ENCODE results near the gene TP63. TPM values are rescaled to one million over a fixed set of nuclear protein-coding genes. Genes with fewer than 3 reads are reported as not detected.

TP63 gene
- polyA plus RNA-seq, 3 donors = 0.03 to 0.22 (median 0.16) TPM

DNA sequence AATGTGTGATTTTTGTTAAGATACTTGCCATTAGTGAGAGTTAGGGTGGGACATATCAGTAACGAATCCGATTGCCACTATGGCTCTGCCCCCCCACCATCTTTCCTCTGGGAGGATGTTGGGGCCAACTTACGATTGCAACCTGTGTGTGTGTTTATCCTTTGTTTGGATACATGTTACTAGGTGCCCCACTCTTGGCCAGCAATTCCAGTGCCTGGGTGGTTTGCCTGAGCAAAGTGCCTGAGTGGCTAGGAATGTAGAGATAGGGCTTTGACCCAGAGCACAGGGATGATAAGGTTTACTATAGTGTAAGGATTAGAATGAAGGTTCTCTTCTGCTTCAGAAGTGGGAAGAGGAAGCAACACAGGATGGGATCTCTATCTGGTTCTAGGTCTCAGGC, 231.8 kb downstream of the TP63 start:
- WGBS, 3 donors = 60 to 75% (median 73%) methylated on average over 3 of the region's 3 CpGs
- no peak overlapping the region for H3K27ac ChIP-seq (ENCODE audit: low read depth, low read length)

DNA sequence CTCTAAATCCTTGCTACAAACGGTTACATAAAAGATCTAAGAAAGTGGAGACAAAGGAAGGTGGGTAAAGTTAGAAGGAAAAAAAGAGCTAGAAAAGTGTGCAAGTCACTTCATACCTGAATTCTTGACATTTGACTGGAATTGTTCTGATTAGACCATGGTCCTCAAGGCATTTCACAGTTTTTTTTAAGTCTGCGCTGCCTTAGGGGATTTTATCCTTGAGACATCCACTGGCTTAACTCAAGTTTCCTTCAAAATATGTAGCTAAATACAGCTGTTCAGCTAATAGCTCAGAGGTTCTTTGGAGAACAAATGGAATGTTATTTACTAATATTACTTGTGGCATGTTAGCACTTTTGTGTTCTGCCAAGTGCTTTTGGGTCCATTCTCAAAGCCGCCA, 236.9 kb downstream of the TP63 start:
- 91 to 95% (median 94%) methylated on average over 3 of the region's 3 CpGs for WGBS, 3 donors
- H3K27ac ChIP-seq (ENCODE audit: low read depth, low read length) = no peak overlapping the region

DNA sequence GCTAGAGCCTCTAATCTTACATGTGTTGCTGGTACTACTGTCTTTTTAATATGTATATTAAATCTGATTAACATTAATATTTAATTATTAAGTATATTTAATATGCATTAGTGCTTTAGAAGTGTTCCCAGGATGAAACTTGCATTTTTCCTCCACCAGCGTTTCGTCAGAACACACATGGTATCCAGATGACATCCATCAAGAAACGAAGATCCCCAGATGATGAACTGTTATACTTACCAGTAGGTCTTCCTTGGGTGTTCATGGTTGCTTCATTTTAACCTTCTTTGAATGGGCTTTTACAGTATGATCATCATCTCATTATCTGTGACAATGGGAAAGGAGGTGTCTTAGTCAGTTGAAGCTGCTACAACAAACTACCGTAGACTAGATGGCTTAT, 238.0 kb downstream of the TP63 start:
- no peak overlapping the region for H3K27ac ChIP-seq (ENCODE audit: low read depth, low read length)
- WGBS, 3 donors = 83 to 91% (median 90%) methylated on average over 4 of the region's 4 CpGs

DNA sequence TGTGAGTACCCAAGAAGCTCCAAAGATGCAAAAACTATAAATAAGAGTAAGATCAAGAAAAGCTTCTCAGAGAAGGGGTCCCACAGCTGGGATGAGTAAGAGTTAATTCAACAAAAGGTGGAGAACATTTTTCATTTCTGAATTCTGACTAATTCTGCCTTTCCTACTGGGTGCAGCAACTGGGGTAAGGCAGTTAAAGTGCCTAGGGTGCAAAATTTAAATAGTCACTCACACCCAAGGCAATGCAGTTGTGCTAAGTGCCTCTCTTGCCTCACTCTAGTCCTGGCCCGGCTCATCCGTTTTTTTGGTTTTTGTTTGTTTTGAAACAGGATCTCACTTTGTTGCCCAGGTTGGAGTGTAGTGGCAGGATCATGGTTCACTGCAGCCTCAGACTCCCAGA, 240.2 kb downstream of the TP63 start:
- 83 to 91% (median 90%) methylated on average over 2 of the region's 2 CpGs for WGBS, 3 donors
- no peak overlapping the region for H3K27ac ChIP-seq (ENCODE audit: low read depth, low read length)

DNA sequence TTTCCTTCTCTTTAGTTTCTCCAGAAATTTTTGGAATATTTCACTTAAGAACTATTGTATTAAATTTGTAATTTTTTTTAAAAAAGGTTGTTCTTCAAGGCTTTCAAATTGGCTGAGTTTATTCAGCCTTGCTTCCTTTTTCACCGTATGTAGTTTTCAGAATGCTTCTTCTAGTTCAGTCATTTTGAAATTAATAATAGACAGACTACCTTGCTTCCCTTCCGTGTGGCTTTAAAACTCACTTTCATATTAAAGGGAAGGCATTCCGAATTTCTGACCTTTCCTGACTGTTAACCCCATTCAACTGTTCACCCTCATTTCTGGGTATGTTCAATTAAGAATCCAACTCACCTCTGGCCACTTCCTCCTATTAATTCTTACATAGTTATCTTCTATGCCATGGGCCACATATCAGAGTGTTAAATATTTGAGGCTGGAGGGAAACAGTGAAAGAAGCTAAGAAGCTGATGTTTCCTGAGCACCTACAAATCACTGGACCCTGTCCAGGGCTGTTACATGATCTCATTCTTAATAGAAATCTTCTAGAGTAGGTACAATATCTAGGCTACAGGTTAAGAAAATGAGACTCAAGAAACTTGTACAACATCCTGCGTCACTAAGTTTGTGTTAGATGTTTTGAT, 252.0 kb downstream of the TP63 start:
- no peak overlapping the region for H3K27ac ChIP-seq (ENCODE audit: low read depth, low read length)
- WGBS, 3 donors = 68 to 74% (median 73%) methylated on average over 4 of the region's 4 CpGs

DNA sequence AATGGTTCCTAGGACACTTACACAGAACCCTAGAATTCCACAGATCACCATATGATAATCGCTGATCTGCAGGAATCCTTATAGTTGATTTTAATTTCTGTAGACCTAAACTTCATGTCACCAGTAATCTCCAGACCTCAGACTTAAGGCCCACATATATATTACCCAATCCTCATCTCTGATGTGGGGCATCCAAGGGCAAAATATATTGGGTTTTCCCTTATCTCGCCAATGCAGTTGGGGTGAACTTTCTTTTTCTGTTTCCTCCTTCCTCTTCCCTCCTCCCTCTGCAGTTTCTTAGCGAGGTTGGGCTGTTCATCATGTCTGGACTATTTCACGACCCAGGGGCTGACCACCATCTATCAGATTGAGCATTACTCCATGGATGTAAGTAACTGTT, 259.3 kb downstream of the TP63 start:
- WGBS, 3 donors = 50 to 74% (median 50%) methylated on average over 4 of the region's 4 CpGs
- no peak overlapping the region for H3K27ac ChIP-seq (ENCODE audit: low read depth, low read length)

DNA sequence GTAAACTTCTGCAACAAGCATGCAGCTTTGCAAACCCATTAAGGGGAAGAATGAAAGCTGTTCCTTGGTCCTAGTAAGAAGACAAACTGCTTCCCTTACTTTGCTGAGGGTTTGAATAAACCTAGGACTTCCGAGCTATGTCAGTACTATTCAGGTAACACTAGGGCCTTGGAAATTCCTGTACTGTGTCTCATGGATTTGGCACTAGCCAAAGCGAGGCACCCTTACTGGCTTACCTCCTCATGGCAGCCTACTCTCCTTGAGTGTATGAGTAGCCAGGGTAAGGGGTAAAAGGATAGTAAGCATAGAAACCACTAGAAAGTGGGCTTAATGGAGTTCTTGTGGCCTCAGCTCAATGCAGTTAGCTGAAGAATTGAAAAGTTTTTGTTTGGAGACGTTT, 265.3 kb downstream of the TP63 start:
- H3K27ac ChIP-seq (ENCODE audit: low read depth, low read length) = no peak overlapping the region
- 79 to 85% (median 84%) methylated on average over 3 of the region's 3 CpGs for WGBS, 3 donors

DNA sequence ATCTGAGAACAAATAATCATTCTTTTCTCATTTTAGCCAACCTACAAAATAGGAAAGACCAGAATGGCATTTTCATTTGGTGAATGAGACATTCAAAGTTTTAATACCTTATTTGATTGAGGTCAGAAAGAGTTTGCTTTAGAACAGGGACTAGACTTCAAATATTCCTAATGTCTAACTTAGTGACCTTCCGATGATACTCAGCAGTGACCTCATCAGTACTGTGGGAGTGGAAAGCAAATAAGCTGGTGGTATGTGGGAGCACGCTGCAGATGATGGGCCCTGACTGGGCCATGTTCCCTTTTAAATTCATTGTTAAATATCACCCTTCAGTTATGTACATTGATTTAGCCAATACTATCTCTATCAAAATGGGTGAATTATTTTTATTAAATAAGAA, 266.2 kb downstream of the TP63 start:
- 58 to 91% (median 90%) methylated on average over 2 of the region's 2 CpGs for WGBS, 3 donors
- no peak overlapping the region for H3K27ac ChIP-seq (ENCODE audit: low read depth, low read length)

DNA sequence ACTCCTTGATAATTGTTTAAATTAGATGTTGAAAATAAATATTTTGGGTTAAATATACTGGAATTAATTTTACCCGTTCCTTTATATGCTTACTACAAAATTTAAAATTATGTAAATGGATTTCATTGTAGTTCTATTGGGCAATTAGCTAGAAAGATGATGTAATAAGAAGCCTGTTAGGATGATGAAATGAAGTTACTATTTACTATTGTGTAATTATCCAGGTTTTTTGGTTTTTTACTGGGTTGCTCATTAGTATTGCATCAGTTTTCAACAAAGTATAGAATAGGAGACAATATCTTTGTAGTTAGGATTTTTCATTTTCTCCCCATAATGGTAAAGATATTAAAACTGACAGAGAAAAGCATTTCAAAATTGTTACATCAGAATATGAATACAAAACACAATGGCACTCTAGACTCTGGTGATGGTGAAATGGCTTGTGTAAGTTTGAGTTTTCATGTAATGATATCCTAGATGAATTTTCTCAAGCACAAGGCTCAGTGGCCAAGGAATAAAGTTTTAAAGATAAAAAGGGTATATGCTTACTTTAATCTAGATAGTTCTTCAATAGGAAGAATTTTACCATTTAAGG, 267.5 kb downstream of the TP63 start:
- WGBS, 3 donors = 69 to 82% (median 75%) methylated on average over 1 of the region's 1 CpG
- no peak overlapping the region for H3K27ac ChIP-seq (ENCODE audit: low read depth, low read length)

DNA sequence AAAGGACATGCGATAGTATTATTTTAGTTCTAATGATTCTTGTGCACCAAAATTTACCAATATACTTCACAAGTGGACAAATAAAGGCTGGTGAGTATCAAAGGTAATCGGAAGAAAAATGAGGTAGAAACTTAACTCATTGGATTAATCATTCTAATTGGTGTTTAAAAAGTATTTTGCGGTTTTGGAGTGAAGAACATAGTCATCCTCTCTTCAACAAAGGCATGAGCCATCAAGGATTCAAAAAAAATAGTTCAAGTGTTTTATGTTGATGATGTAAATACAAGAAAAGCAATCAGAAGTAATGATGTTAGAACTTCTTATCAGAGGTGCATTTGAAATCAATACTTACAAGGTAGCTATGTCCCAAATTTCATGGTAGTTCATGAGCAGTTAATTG, 268.0 kb downstream of the TP63 start:
- no peak overlapping the region for H3K27ac ChIP-seq (ENCODE audit: low read depth, low read length)
- WGBS, 3 donors = 91 to 96% (median 95%) methylated on average over 3 of the region's 3 CpGs

DNA sequence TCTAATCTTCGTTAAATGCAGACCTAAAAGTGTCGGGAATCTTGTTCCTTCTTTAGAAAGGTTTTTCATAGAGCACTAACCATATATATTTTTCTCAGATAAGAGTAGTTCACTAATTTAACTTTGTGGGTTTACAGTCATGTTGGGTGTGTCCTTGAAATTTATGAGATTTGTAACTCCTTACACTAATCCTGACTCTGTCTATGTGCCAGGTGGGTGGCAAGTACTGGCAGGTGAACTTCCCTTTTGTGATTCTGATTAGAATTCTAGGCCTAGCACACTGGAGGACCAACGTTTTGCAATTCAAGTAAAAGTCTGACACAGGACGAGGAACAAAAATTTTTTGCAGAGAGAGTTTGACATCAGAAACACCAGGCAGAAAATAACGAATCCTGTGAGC, 269.4 kb downstream of the TP63 start:
- H3K27ac ChIP-seq (ENCODE audit: low read depth, low read length) = no peak overlapping the region
- WGBS, 3 donors = 75 to 79% (median 76%) methylated on average over 5 of the region's 5 CpGs

DNA sequence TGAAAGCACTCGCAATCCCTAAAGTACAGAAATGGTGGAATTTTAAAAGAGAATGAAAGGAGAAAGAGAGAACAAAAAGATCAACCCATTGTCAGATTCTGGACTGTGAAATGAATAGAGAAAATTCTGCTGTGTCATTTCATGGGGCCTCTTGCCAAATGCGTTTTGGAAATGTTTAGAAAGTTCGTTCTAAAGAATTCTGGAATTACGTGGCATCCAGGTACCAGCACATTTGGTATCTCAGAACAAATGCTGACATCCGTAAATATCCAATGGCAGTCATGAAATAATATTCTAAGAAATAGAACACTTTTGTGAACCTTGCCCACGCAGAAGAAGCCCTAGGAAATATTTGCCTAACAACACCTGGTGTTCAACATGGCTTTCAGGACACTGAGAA, 270.3 kb downstream of the TP63 start:
- H3K27ac ChIP-seq (ENCODE audit: low read depth, low read length) = no peak overlapping the region
- 87 to 88% (median 88%) methylated on average over 6 of the region's 6 CpGs for WGBS, 3 donors

DNA sequence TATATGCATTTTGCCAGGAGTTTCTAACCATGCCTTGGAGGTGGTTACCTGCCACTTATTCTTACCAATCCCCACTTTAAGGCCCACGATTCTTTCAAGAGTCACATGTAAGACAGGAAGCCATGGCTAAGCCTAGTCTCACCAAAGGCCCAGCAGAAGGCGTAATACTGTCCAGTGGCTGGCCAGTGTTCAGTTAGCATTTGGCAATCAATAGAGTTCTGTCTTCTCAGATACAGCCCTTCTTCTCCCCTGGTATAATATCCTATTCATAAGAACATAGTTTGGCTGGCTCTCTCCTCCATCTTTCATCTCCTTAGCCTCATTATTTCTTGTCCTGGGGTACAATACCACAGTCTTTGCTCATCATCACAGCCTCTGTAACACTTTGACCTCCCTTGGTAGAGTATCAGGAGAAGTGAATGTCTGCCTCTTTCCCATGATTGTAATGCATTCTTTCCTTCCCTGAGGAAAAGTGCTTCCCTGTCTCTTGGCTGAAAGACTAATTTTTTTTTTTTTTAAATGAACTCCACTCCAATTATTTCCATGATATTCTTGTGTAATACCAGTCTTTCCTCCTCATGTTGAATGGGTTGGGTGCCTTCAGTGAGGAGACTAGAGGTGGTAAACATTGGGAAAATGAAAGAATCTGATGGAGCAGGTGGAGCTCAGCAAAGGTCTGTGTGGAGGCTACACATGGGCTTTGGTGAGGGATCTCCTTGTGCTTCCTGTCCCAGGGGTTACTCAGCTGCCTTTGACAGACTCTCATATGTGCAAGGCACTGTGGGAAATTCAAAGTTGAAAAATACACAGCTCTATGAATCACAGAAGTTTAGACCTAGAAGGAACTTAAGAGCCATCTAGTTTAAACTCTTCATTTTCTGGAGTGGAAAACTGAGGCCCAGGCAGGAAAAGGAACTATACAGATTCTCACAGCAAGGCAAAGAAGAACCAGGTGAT, 271.3 kb downstream of the TP63 start:
- 74 to 88% (median 81%) methylated on average over 2 of the region's 2 CpGs for WGBS, 3 donors
- H3K27ac ChIP-seq (ENCODE audit: low read depth, low read length) = no peak overlapping the region

DNA sequence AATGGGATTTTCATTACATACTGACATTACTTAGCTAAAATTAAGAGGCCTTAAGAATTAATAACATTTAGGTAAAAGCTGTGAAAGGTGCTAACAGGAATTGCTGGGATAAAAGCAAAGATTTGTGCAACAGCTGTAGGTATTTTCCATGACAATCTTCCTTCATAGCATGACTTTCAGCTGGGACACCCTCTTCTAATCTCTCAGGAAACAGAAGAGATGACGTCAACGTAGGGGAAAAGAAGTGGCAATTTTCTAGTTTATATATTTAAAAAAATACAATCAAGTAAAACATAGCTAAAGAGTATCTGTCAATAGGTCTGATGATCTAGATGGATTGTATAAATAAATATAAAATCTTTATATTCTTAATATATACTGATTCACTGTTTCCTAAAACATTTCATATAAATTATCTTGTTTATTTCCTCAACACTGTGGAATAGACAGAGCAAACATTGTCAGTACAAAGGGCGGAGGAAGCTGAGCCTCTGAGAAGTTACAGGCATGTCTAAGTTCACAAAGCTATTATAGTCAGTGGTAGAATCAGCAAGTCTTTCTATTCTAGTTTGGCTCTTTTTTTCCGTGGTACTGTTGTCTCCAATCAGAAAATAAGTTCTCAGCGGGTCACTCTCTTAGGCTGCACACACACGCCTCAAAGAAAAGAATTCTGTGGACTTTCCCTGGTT, 272.5 kb downstream of the TP63 start:
- H3K27ac ChIP-seq (ENCODE audit: low read depth, low read length) = no peak overlapping the region
- 58 to 67% (median 61%) methylated on average over 6 of the region's 6 CpGs for WGBS, 3 donors

DNA sequence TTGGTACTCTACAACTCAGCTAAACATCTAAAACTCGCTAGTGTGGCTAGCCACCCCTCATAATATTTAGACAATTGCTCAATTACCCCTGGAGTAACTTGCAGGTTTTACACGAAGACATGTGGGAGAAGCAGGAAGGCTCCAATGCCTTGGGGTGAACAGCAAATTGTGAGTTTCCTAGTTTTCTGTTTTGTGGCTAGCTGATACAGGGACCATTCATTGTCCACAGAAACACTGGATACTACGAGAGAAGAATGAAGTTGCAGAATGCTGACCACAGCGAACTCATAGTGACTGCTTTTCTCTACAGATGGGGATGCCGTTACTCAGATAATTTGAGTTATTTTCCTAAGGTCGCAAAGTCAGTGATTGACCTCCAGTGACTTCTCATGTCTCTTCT, 276.6 kb downstream of the TP63 start:
- WGBS, 3 donors = 82 to 88% (median 83%) methylated on average over 6 of the region's 6 CpGs

DNA sequence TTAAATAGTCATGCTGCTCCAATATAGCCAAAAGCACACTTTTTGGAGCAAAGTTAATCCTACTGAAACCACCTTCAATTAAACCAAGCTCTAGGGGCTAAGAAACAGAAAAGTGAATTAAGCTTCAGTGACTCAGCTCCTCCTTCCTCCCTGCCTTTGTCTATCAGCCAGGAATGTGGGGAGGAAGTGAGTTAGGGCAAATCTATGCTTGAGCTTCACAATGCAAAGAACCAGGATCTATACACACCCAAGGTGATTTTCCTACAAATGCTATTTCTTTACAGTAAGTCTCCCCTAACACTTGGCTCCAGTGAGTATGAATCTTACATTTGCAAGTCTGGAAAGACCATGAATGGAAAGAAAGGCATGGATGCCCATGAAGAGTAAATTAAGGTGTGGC, 277.5 kb downstream of the TP63 start:
- no peak overlapping the region for H3K27ac ChIP-seq (ENCODE audit: low read depth, low read length)

More for the DNA sequence above, 276.6 kb downstream of the TP63 start:
- H3K27ac ChIP-seq (ENCODE audit: low read depth, low read length) = no peak overlapping the region

DNA sequence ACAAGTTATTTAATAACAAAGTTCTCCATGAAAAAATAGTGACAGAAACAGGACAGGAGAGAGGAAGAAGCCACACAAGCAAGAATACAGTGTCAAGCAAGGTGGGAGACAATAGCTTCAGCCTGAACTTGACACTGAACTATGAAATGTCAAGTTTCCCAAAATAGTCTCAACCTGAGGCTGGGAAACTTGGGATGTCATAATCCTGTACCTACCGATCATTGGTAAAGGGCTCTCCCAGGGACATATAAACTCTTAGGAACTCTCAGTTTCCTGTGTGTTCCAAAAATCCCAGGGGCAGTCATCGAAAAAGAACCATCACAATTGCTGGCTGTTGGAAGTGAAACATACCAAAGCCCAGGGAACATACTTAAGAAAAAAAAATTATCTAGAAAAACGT, 277.9 kb downstream of the TP63 start:
- no peak overlapping the region for H3K27ac ChIP-seq (ENCODE audit: low read depth, low read length)
- WGBS, 3 donors = 80% methylated on average over 3 of the region's 3 CpGs

DNA sequence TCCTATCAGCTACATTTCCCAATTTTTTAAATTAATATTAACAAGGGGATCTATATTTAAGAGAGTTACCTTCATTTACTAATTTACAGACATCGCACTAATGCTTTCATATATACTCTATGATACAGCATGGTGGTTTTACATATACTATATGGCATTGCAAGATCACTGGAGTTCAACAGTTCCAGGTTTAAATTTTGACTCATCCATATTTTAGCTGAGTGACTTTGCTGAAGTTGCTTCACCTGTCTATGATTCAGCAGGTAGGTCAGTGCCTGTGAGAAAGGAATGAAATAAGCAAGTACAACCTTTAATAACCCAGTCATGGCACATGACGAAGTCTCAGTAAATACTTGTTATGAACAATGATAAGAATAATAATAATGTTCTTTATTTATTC, 278.4 kb downstream of the TP63 start:
- WGBS, 3 donors = 81 to 88% (median 82%) methylated on average over 2 of the region's 2 CpGs
- no peak overlapping the region for H3K27ac ChIP-seq (ENCODE audit: low read depth, low read length)

DNA sequence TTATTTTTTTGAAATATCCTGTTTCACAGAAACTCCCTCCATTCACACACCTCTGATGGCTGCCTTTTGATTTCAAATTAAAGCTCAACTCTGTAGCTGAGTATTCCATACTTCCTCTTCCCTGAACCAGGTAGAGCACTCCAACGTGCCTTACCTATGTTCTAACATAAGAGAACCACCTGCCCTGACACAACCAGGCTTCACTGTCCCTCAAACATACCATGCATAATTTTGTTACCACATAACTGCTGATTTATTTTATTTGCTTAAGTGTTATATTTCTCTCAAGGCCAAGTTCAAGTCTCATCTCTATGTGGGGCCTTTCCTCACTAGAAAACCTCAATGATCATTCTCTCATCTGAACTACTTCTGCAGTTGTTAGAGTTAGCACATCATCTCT, 279.8 kb downstream of the TP63 start:
- 50 to 63% (median 59%) methylated on average over 1 of the region's 1 CpG for WGBS, 3 donors

More for the DNA sequence above, 279.8 kb downstream of the TP63 start:
- H3K27ac ChIP-seq (ENCODE audit: low read depth, low read length) = no peak overlapping the region
